Bronchial epithelial cell (primary cell): ENCODE results near the gene PRR35. TPM values are rescaled to one million over a fixed set of nuclear protein-coding genes. Genes with fewer than 3 reads are reported as not detected.

Experiments used
- DNase-seq: peaks from one replicate; pipeline ENCODE4 v3.0.0-alpha.2; 2010; ENCODE audit warnings: low read depth
- FAIRE-seq: peaks from 2 replicates; lab custom pipeline; 2011; peaks lifted over from hg19 to GRCh38; lab: Jason Lieb, UNC
- H3K27me3 ChIP-seq: 2 replicates; pipeline ENCODE4 v1.5.1; 2011; ENCODE audit warnings: low read length; ENCODE audit not compliant: control insufficient read depth, insufficient read depth
- H3K36me3 ChIP-seq: 2 replicates; pipeline ENCODE4 v1.5.1; 2011; ENCODE audit warnings: low read length; ENCODE audit not compliant: control insufficient read depth, insufficient read depth
- H3K4me3 ChIP-seq: 2 replicates; pipeline ENCODE4 v1.5.1; 2011; ENCODE audit warnings: mild to moderate bottlenecking, low read depth, low read length, control low read depth
- CTCF ChIP-seq: IDR thresholded peaks from 2 replicates; pipeline ENCODE4 v1.5.1; 2011; ENCODE audit warnings: mild to moderate bottlenecking, moderate library complexity, low read length, control low read depth, inconsistent platforms; ENCODE audit not compliant: insufficient read depth, severe bottlenecking
- total RNA-seq: library from RNA; depleted of rRNA; stranded (reverse); fragments of >200 nt; gene quantifications from 2 replicates; pipeline ENCODE4 v1.2.1, GENCODE V29; 2014

PRR35 gene
- total RNA-seq, 1 donor from 2014 or later = not detected

GRCh38 chr16:566475-567372 lies 6.5 kb downstream of the PRR35 start, which contains the start of gene NHLRC4:
TSS of gene NHLRC4 (plus strand) at chr16:567005. CDS start at chr16:568048, 1,043 bp downstream.
- FAIRE-seq = no peak
- no peak for TF ChIP-seq CTCF
- no peak for DNase-seq
- Histone ChIP-seq H3K27me3 (peaks cover 2% of the 10 kb centered on the region), H3K36me3 (no peaks in the 10 kb centered on the region), H3K4me3 (no peak within 1 kb of the TSS)

- no peaks in the 10 kb centered on the region for H3K36me3 ChIP-seq
- TF ChIP-seq CTCF = no peak
- DNase-seq (no peak), FAIRE-seq (no peak)
- no peaks in the 10 kb centered on the region for H3K27me3 ChIP-seq
- H3K4me3 ChIP-seq = no peak overlapping the region
These were observed 7.4 kb downstream of the PRR35 start for GRCh38 chr16:567373-568256.

GRCh38 chr16:568401-569258 lies 8.4 kb downstream of the PRR35 start:
- DNase-seq = no peak
- no peak overlapping the region for H3K4me3 ChIP-seq
- FAIRE-seq = no peak
- H3K27me3 ChIP-seq = no peaks in the 10 kb centered on the region
- H3K36me3 ChIP-seq = no peaks in the 10 kb centered on the region
- no peak for TF ChIP-seq CTCF

GRCh38 chr16:569445-570254 lies 9.5 kb downstream of the PRR35 start, which contains the start of gene PIGQ:
TSS of gene PIGQ (plus strand) at chr16:569968. CDS start at chr16:574075, 4,107 bp downstream.
- DNase-seq = no peak
- Histone ChIP-seq H3K27me3 (no peaks in the 10 kb centered on the region), H3K36me3 (no peaks in the 10 kb centered on the region), H3K4me3 (peak within 1 kb of the TSS; percentile 68)
- no peak for FAIRE-seq
- TF ChIP-seq CTCF = no peak
